ENCODE data around the gene NCOA6. TPM values are rescaled to one million over a fixed set of nuclear protein-coding genes. Genes with fewer than 3 reads are reported as not detected.

NCOA6 gene
- total RNA-seq, 2 experiments from 2014 or later, result 15.7 to 17.2 TPM

DNA sequence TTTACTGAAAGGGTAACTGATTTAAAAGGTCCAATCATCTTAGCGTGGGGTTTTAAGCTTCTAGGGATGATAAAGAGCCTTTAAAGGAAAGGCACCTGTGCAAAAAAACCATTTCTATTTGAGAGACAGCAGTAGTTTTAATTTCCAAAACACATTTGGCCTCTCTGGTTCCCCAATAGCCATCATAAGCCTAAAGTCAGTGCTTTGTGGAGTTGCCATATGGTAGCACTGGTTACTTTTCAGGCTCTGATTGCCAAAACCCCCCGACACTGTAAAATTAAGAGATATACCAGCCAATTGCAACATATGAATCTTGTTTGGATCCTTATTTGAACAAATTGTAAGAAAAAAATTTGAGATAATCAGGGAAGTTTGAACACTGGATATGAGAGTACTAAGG is 76.7 kb downstream of the NCOA6 start:
- CTCF ChIA-PET, result interaction anchor here (0.9 kb wide), 1 partner anchor 21 kb away, joined by 4 read pairs; no protein-coding TSS in a partner anchor

GRCh38 chr20:34747479-34747878 is 78.0 kb downstream of the NCOA6 start:
- Mint-ChIP-seq H3K4me3 (no peak overlapping the region), H3K27ac (peak overlapping the region; percentile 41), H3K36me3 (ENCODE audit: low read depth) (peaks cover 17% of the 10 kb centered on the region), H3K4me1 (ENCODE audit: low read depth) (peaks cover 5% of the 10 kb centered on the region), H3K27me3 (no peaks in the 10 kb centered on the region), H3K9me3 (no peaks in the 10 kb centered on the region)
- CTCF ChIA-PET, result interaction anchor here (1.5 kb wide), 1 partner anchor 434 kb away, joined by 3 read pairs; no protein-coding TSS in a partner anchor
- no peak for ATAC-seq
- intact Hi-C loops (cut with micrococcal nuclease), result no loop called here
- DNase-seq, result no peak
- no peak for TF ChIP-seq CTCF (IDR thresholded peaks at IDR 0.05)
- POLR2A ChIA-PET, result no interaction called here

More for the DNA sequence above, 76.7 kb downstream of the NCOA6 start:
- intact Hi-C loops (cut with micrococcal nuclease), result no loop called here
- no peak for DNase-seq
- no peaks in the 10 kb centered on the region for H3K27me3 Mint-ChIP-seq
- H3K27ac Mint-ChIP-seq, result no peak overlapping the region
- no peak for ATAC-seq
- no peak overlapping the region for H3K4me3 Mint-ChIP-seq
- no peaks in the 10 kb centered on the region for H3K9me3 Mint-ChIP-seq
- POLR2A ChIA-PET, result no interaction called here
- peaks cover 13% of the 10 kb centered on the region for H3K36me3 Mint-ChIP-seq (ENCODE audit: low read depth)
- TF ChIP-seq CTCF (IDR thresholded peaks at IDR 0.05), result no peak
- H3K4me1 Mint-ChIP-seq (ENCODE audit: low read depth), result peaks cover 5% of the 10 kb centered on the region

DNA sequence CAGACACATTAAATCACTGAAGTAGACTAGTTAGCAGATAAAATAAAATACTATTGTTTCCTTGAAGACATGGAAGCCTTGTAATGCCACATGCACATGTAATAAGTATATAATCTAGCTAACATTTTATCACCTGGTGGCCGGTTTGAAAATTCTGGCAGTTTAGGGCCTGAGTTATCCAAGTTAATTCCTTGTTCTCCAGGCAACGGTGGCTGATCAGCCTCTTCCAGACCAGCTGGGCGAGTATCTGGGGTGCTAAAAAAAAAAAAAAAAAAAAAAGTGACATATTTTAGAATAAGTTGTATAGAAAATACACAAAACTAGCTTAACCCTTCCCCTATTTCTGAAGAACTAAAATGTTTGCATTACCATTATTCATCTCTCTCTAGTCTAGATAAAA is 78.8 kb downstream of the NCOA6 start:
- Mint-ChIP-seq H3K9me3 (no peaks in the 10 kb centered on the region), H3K27me3 (no peaks in the 10 kb centered on the region), H3K36me3 (ENCODE audit: low read depth) (peaks cover 16% of the 10 kb centered on the region), H3K4me1 (ENCODE audit: low read depth) (peaks cover 5% of the 10 kb centered on the region), H3K4me3 (no peak overlapping the region), H3K27ac (no peak overlapping the region)
- ATAC-seq, result no peak
- ChIA-PET POLR2A (no interaction called here), CTCF (interaction anchor here (0.7 to 1.6 kb wide), 3 partner anchors 9 to 434 kb away, joined by 3 to 4 read pairs (median 3); no protein-coding TSS in a partner anchor)
- intact Hi-C loops (cut with micrococcal nuclease), result no loop called here
- no peak for TF ChIP-seq CTCF (IDR thresholded peaks at IDR 0.05)
- no peak for DNase-seq

DNA sequence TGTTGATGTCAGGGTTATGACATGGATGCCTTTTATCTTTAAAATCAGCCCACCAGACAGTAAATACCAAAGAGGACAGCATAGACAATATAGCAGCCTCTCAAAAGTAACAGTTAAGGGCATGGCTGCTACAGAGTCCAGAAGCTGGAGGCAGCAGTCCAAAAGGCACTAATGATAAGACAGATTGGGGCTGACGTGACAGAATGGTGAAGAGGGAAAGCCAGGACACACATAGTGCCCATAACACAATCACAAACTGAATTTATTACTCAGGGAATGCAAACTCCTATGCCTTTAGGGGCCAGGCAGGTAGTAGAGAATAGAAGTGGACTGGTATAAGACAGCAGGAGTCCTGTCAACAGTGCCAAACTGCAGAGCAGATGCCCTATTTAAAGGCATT is 80.6 kb downstream of the NCOA6 start:
- no peak overlapping the region for H3K27ac Mint-ChIP-seq
- H3K27me3 Mint-ChIP-seq, result no peaks in the 10 kb centered on the region
- ChIA-PET CTCF (interaction anchor here (0.9 to 1.3 kb wide), 2 partner anchors 25 kb away, joined by 4 to 6 read pairs; no protein-coding TSS in a partner anchor), POLR2A (no interaction called here)
- H3K9me3 Mint-ChIP-seq, result no peaks in the 10 kb centered on the region
- H3K4me3 Mint-ChIP-seq, result no peak overlapping the region
- intact Hi-C loops (cut with micrococcal nuclease), result no loop called here
- no peak for ATAC-seq
- no peak for TF ChIP-seq CTCF (IDR thresholded peaks at IDR 0.05)
- no peak for DNase-seq
- peaks cover 24% of the 10 kb centered on the region for H3K36me3 Mint-ChIP-seq (ENCODE audit: low read depth)
- peaks cover 5% of the 10 kb centered on the region for H3K4me1 Mint-ChIP-seq (ENCODE audit: low read depth)

DNA sequence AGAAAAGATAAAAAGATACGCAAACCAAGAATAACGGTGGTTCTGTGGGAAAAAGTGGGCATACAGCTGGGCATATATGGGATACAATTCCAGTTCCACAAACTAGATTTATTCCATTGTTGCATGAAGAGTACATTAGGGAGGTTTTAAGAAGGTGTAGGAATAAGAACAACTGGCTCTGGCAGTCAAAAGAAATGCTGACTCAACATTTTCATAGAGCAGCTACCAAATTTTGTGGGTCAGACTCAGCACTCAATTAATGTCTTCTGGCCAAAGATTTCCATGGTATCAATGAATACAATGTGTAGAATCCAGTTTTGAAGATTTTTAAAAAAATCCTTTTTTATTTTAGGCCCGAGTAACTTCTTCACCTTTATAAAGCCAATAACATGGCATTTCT is 81.1 kb downstream of the NCOA6 start:
- peaks cover 5% of the 10 kb centered on the region for H3K4me1 Mint-ChIP-seq (ENCODE audit: low read depth)
- DNase-seq (no peak), ATAC-seq (no peak)
- ChIA-PET CTCF (interaction anchor here (1.3 kb wide), 1 partner anchor 25 kb away, joined by 6 read pairs; no protein-coding TSS in a partner anchor), POLR2A (no interaction called here)
- no peak overlapping the region for H3K27ac Mint-ChIP-seq
- intact Hi-C loops (cut with micrococcal nuclease), result no loop called here
- no peaks in the 10 kb centered on the region for H3K9me3 Mint-ChIP-seq
- peaks cover 24% of the 10 kb centered on the region for H3K36me3 Mint-ChIP-seq (ENCODE audit: low read depth)
- no peak for TF ChIP-seq CTCF (IDR thresholded peaks at IDR 0.05)
- H3K27me3 Mint-ChIP-seq, result no peaks in the 10 kb centered on the region
- H3K4me3 Mint-ChIP-seq, result no peak overlapping the region

All from activated CD8-positive, alpha-beta T cell treated with anti-CD3 and anti-CD28 coated beads for 36 hours (primary cell).